ENCODE measurements around the gene STAG3. TPM values are rescaled to one million over a fixed set of nuclear protein-coding genes. Genes with fewer than 3 reads are reported as not detected.
A peak's percentile ranks its signal among the peaks of the same experiment; 100 is the strongest.

The STAG3 gene
- polyA plus RNA-seq, 2 donors, result 0.25 to 0.73 TPM

DNA sequence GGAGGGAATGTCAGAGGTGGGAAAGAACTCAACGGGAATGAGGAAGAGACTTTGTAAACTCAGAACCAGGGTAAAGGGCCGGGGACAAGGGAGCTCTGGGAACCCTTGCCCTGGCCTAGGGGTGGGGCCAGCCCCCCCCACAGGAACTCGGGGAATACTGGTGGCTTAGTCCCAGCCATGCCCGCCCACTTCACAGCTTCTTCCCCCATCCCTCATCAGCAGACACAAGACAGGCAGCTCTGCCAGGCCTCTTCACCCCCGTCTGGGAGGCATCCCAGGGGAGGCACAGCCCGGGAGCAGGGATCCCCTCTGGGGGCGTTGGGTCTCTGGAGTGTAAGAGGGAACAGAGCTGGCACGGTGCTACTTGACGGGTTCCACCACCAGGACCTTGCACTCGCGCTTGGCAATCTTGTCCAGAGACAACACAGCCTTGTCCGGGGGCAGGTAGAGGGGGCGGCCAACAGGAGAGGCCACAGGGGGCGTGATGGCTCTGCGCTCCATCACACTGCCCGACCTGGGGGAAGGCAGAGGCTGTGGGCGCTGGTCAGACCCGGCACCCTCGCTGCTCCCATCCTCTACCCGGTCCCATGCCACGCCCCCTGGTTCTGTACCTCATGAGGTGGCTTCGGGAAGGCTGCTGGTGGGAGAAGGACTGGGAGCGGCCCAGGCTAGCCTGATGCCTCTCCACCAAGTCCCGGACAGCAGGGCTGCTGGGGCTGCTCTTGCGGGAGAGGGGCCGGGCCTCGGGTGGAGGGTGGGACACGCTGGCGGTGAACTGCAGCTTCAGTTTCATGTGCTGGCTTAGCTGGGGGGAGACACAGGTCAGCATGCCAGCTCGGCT, 22.8 kb upstream of the STAG3 start:
- Histone ChIP-seq H3K27ac (ENCODE audit: low read depth in 2 of 2, low read length in 1 of 2) (peak overlapping the region in 1 of 2 donors; percentile 23), H3K36me3 (ENCODE audit: control insufficient read depth in 2 of 2, insufficient read depth in 2 of 2, low read length in 1 of 2) (peaks cover 17 to 30% of the 10 kb centered on the region in 2 donors), H3K9me3 (ENCODE audit: control insufficient read depth in 2 of 2, insufficient read depth in 1 of 2, low read depth in 1 of 2, low read length in 1 of 2) (no peaks in the 10 kb centered on the region), H3K4me1 (ENCODE audit: control insufficient read depth in 2 of 2, insufficient read depth in 2 of 2, low read length in 1 of 2) (peaks cover 4 to 12% of the 10 kb centered on the region in 2 donors), H3K4me3 (ENCODE audit: low read depth in 1 of 2, low read length in 2 of 2) (no peak overlapping the region), H3K27me3 (ENCODE audit: control insufficient read depth in 1 of 2, insufficient read depth in 2 of 2, low read length in 2 of 2) (no peaks in the 10 kb centered on the region)
- WGBS, 2 donors, result 68 to 71% methylated on average over 28 to 30 of the region's 30 CpGs

DNA sequence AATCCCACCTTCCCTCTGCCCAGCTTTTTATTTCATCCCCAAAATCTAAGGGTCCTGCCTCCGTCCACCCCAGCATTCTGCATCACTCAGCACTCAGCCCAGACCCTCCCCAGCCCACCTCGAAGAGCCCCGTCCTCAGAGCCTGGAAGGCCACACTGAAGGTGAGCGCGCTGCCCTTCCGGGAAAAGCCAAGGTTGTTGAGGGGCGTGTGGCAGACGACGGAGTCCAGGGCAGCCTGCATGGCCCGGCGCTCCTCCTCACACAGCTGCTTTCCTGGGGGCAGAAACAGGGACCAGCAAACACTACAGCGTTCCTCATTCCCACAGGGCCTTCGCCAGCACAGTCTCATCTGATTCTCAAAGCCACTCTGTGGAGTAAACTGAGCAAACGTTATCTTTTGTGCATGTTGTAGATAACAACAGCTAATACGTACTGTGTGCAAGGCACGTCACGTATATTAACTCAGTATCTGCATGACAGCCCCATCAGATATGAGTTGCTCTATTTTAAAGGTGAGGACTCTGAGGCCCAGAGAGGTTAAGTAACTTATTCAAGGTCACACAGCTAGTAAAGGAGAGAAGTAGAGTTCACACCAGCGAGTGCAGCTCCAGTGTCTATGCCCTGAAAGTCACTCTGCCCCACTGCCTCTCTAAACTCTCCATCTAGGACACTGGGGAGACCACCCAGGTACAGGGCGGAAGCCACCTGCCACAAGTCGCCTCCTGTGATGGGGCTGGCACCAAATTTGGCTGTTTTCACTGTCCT, 22.0 kb upstream of the STAG3 start:
- Histone ChIP-seq H3K27ac (ENCODE audit: low read depth in 2 of 2, low read length in 1 of 2) (no peak overlapping the region), H3K4me1 (ENCODE audit: control insufficient read depth in 2 of 2, insufficient read depth in 2 of 2, low read length in 1 of 2) (peaks cover 4 to 12% of the 10 kb centered on the region in 2 donors), H3K27me3 (ENCODE audit: control insufficient read depth in 1 of 2, insufficient read depth in 2 of 2, low read length in 2 of 2) (no peaks in the 10 kb centered on the region), H3K9me3 (ENCODE audit: control insufficient read depth in 2 of 2, insufficient read depth in 1 of 2, low read depth in 1 of 2, low read length in 1 of 2) (no peaks in the 10 kb centered on the region), H3K36me3 (ENCODE audit: control insufficient read depth in 2 of 2, insufficient read depth in 2 of 2, low read length in 1 of 2) (peaks cover 17 to 30% of the 10 kb centered on the region in 2 donors), H3K4me3 (ENCODE audit: low read depth in 1 of 2, low read length in 2 of 2) (no peak overlapping the region)
- WGBS, 2 donors, result 80 to 85% methylated on average over 20 of the region's 20 CpGs

DNA sequence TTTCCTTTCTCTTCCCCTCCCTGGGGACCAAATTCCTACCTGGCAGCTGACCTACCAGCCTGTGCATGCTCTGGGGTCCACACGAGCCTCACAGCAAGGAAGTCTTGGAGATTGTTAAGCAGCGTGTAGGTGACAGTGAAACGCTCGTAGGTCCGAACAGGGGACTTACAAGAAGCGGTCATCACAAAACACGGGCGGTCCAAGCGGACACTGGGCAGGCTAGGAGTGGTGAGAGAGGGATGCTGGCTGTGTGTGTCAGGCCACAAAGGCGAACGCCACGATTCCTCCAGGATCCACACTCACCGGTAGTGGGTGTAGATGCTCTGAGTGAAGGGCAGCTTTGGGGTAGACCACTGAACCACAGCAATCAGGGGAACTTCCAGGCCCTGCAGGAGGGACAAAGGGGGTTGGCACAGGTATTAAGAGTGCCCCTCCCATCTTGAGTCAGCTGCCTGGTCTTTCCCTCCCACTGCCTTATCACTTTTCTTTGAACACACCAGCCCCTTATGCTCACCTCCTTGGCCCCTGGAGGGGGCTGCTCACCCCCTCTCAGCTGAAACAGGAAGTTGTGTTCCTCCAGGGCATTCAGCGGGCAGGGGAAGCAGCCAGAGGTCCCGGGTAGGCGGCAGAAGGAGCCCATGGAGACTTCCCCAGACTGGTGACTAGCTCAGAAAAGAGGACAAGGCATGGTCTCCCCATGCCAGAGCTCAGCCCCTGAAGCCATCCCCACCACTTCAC, 21.2 kb upstream of the STAG3 start:
- WGBS, 2 donors, result 71 to 72% methylated on average over 16 of the region's 16 CpGs
- Histone ChIP-seq H3K9me3 (ENCODE audit: control insufficient read depth in 2 of 2, insufficient read depth in 1 of 2, low read depth in 1 of 2, low read length in 1 of 2) (no peaks in the 10 kb centered on the region), H3K27me3 (ENCODE audit: control insufficient read depth in 1 of 2, insufficient read depth in 2 of 2, low read length in 2 of 2) (no peaks in the 10 kb centered on the region), H3K4me3 (ENCODE audit: low read depth in 1 of 2, low read length in 2 of 2) (no peak overlapping the region), H3K4me1 (ENCODE audit: control insufficient read depth in 2 of 2, insufficient read depth in 2 of 2, low read length in 1 of 2) (peaks cover 4 to 12% of the 10 kb centered on the region in 2 donors), H3K36me3 (ENCODE audit: control insufficient read depth in 2 of 2, insufficient read depth in 2 of 2, low read length in 1 of 2) (peaks cover 17 to 30% of the 10 kb centered on the region in 2 donors), H3K27ac (ENCODE audit: low read depth in 2 of 2, low read length in 1 of 2) (peak overlapping the region in 1 of 2 donors; percentile 34)

DNA sequence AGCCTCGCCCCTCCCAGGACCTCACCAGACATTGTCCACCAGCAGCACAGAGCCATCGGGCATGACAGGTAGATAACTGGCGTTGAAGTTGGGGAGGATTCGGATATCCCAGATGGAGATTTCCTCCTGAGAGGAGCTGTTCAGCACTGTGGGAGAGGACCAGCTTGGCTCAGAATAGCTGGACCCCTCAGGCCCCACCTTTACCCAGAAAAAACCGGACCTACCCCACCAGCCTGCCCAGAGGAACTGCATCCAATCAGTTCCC, 20.7 kb upstream of the STAG3 start:
- Histone ChIP-seq H3K36me3 (ENCODE audit: control insufficient read depth in 2 of 2, insufficient read depth in 2 of 2, low read length in 1 of 2) (peaks cover 17 to 30% of the 10 kb centered on the region in 2 donors), H3K27ac (ENCODE audit: low read depth in 2 of 2, low read length in 1 of 2) (peak overlapping the region in 1 of 2 donors; percentile 34), H3K4me1 (ENCODE audit: control insufficient read depth in 2 of 2, insufficient read depth in 2 of 2, low read length in 1 of 2) (peaks cover 4 to 12% of the 10 kb centered on the region in 2 donors), H3K27me3 (ENCODE audit: control insufficient read depth in 1 of 2, insufficient read depth in 2 of 2, low read length in 2 of 2) (no peaks in the 10 kb centered on the region), H3K9me3 (ENCODE audit: control insufficient read depth in 2 of 2, insufficient read depth in 1 of 2, low read depth in 1 of 2, low read length in 1 of 2) (no peaks in the 10 kb centered on the region), H3K4me3 (ENCODE audit: low read depth in 1 of 2, low read length in 2 of 2) (peak overlapping the region in 1 of 2 donors; percentile 82)
- WGBS, 2 donors, result 66 to 68% methylated on average over 5 of the region's 5 CpGs

DNA sequence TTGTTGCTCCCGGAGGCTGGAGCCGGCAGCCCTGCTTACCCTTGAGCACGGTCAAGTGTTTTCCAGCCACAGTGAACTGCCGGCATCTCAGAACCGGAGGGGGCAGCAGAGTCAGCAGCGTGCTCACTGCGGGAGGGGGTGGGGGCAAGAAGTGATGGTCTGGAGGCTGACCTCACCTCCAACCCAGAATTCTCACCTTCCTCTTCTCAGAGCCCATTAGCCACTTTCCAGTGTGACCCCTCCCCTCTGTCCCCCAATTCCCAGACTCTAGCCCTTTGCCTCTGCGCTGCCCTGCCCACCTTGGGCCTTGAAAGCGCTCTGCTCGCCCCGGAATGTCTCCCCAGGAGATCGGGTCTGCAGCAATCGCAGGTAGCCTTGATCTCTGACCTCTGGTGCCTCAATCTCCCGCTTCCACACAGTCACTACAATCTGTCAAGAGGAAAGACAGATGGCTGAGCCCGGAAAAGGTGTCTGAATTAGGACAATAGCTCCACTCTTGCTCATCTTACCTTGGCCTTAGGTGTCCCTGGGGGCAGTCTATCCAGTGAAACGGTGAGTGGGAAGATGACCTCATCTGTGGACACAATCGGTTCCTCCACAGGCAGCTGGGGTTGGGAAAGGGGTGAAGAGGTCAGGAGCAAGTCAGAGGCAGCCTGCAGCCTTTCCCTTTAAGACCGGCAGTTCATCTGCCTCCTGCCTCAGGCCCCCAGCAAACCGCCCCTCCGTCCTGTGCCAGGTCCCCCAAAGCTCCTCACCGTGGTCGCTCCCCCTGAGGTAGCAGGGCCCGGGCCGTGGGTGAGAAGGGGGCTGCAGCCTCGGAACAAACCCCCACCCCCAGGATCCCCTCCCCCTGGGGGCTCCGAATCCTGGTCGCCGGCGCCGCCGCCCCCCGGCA, 20.1 kb upstream of the STAG3 start:
- Histone ChIP-seq H3K36me3 (ENCODE audit: control insufficient read depth in 2 of 2, insufficient read depth in 2 of 2, low read length in 1 of 2) (peaks cover 17 to 28% of the 10 kb centered on the region in 2 donors), H3K4me3 (ENCODE audit: low read depth in 1 of 2, low read length in 2 of 2) (peak overlapping the region; percentile 80 to 82), H3K27ac (ENCODE audit: low read depth in 2 of 2, low read length in 1 of 2) (peak overlapping the region; percentile 67 to 75), H3K4me1 (ENCODE audit: control insufficient read depth in 2 of 2, insufficient read depth in 2 of 2, low read length in 1 of 2) (peaks cover 4 to 12% of the 10 kb centered on the region in 2 donors), H3K9me3 (ENCODE audit: control insufficient read depth in 2 of 2, insufficient read depth in 1 of 2, low read depth in 1 of 2, low read length in 1 of 2) (no peaks in the 10 kb centered on the region), H3K27me3 (ENCODE audit: control insufficient read depth in 1 of 2, insufficient read depth in 2 of 2, low read length in 2 of 2) (no peaks in the 10 kb centered on the region)
- WGBS, 2 donors, result 17 to 20% methylated on average over 30 to 32 of the region's 32 CpGs

DNA sequence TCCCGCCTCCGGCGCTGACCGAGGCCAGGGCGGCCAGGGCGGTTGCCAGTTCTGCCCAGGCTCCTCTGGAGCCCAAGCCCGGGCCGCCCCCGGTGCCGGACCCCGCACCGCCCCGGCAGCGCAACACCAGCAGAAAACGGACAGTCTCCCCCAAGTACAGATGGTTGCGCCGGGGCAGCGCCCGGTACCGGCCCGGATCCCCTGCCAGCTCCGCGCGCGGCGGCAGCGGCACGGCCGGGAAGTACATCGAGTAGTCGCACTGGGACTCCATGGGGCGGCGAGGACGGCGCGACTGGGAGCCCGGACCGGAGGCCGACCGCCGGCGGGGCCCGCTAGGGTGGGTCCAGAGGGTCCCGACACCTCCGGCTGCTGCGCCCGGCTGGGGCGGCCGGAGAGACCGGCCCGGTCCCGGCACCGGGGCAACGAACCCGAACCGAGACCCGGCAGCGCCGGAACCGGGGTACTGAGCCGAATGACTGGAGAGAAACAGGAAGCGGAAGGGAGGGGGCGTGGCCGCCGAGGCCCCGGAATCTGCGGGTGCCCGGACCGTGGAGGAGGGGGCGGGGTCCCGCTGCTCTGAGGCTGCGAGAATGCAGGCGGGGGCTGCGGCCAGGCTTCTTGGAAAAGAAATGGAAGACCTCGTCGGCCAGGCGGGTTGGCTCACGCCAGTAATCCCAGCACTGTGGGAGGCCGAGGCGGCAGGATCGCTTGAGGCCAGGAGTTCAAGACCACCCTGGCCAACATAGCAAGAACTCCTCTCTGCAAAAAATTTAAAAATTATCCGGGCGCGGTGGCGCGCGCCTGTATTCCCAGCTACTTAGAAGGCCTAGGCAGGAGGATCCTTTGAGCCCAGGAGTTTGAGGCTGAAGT, 19.3 kb upstream of the STAG3 start, which contains the start of gene TRAPPC14:
TSS of gene TRAPPC14 (minus strand) at position 495 of the 870 bp plus-strand sequence. CDS start at position 271, 224 bp downstream.
- 0 to 1% methylated on average over 81 to 87 of the region's 87 CpGs for WGBS, 2 donors
- H3K4me1 ChIP-seq (ENCODE audit: control insufficient read depth in 2 of 2, insufficient read depth in 2 of 2, low read length in 1 of 2), result peaks cover 4 to 12% of the 10 kb centered on the region in 2 donors

DNA sequence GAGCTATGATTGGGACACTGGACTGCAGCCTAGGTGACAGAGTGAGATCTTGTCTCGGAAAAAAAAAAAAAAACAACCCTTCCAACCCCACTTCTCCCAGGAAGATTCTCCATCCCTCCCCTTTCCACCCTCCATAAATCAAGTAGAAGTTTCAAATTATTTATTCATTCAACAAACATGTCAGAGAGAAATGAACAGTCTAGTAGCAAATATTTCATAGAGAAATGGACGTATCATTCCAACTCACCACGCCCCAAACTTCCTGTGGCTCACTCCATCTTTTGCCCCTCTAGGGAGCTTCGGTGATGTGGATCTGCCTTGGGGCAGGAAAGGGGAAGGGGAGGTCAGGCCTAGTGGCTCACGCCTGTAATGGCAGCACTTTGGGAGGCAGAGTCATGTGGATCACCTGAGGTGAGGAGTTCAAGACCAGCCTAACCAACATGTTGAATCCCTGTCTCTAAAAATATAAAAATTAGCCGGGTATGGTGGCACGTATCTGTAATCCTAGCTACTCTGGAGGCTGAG, 18.6 kb upstream of the STAG3 start:
- Histone ChIP-seq H3K36me3 (ENCODE audit: control insufficient read depth in 2 of 2, insufficient read depth in 2 of 2, low read length in 1 of 2) (peaks cover 6 to 22% of the 10 kb centered on the region in 2 donors), H3K4me3 (ENCODE audit: low read depth in 1 of 2, low read length in 2 of 2) (peak overlapping the region; percentile 80 to 82), H3K4me1 (ENCODE audit: control insufficient read depth in 2 of 2, insufficient read depth in 2 of 2, low read length in 1 of 2) (peaks cover 4 to 15% of the 10 kb centered on the region in 2 donors), H3K27me3 (ENCODE audit: control insufficient read depth in 1 of 2, insufficient read depth in 2 of 2, low read length in 2 of 2) (no peaks in the 10 kb centered on the region), H3K27ac (ENCODE audit: low read depth in 2 of 2, low read length in 1 of 2) (peak overlapping the region; percentile 67 to 75), H3K9me3 (ENCODE audit: control insufficient read depth in 2 of 2, insufficient read depth in 1 of 2, low read depth in 1 of 2, low read length in 1 of 2) (no peaks in the 10 kb centered on the region)
- 60 to 62% methylated on average over 7 of the region's 7 CpGs for WGBS, 2 donors

More for the DNA sequence above, 19.3 kb upstream of the STAG3 start, which contains the start of gene TRAPPC14:
- H3K4me3 ChIP-seq (ENCODE audit: low read depth in 1 of 2, low read length in 2 of 2), result peak within 1 kb of the TSS; percentile 80 to 82
- peak within 1 kb of the TSS; percentile 67 to 75 for H3K27ac ChIP-seq (ENCODE audit: low read depth in 2 of 2, low read length in 1 of 2)
- no peaks in the 10 kb centered on the region for H3K27me3 ChIP-seq (ENCODE audit: control insufficient read depth in 1 of 2, insufficient read depth in 2 of 2, low read length in 2 of 2)
- H3K9me3 ChIP-seq (ENCODE audit: control insufficient read depth in 2 of 2, insufficient read depth in 1 of 2, low read depth in 1 of 2, low read length in 1 of 2), result no peaks in the 10 kb centered on the region
- peaks cover 13 to 28% of the 10 kb centered on the region in 2 donors for H3K36me3 ChIP-seq (ENCODE audit: control insufficient read depth in 2 of 2, insufficient read depth in 2 of 2, low read length in 1 of 2)

DNA sequence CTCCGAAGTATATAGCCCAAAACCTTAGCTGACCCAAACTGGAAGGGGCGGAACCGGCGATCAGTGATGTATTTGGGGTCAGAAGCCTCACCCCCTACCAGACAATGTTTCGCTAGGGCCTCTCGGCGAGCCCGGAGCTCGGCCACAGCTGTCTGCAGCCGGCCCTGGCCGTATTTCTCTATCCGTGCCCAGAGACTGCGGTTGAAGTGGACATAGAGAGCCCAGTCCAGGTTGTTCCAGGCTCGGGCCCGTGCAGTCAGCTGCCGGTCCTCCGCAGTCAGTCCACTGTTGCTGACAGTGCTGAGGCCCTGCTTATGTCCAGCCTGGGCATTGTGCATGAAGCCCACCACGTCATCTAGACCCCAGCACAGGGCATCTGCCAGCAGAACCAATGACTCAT, 17.7 kb upstream of the STAG3 start:
- H3K27ac ChIP-seq (ENCODE audit: low read depth in 2 of 2, low read length in 1 of 2), result no peak overlapping the region
- 90 to 92% methylated on average over 18 of the region's 18 CpGs for WGBS, 2 donors
- H3K9me3 ChIP-seq (ENCODE audit: control insufficient read depth in 2 of 2, insufficient read depth in 1 of 2, low read depth in 1 of 2, low read length in 1 of 2), result no peaks in the 10 kb centered on the region
- H3K36me3 ChIP-seq (ENCODE audit: control insufficient read depth in 2 of 2, insufficient read depth in 2 of 2, low read length in 1 of 2), result peaks cover 6 to 16% of the 10 kb centered on the region in 2 donors
- no peaks in the 10 kb centered on the region for H3K27me3 ChIP-seq (ENCODE audit: control insufficient read depth in 1 of 2, insufficient read depth in 2 of 2, low read length in 2 of 2)
- peaks cover 4 to 16% of the 10 kb centered on the region in 2 donors for H3K4me1 ChIP-seq (ENCODE audit: control insufficient read depth in 2 of 2, insufficient read depth in 2 of 2, low read length in 1 of 2)
- no peak overlapping the region for H3K4me3 ChIP-seq (ENCODE audit: low read depth in 1 of 2, low read length in 2 of 2)

All from esophagus (tissue), 2 donors.